GM12865 (cell line): ENCODE measurements around the gene PCP2.

Experiments
- DNase-seq: peaks from one replicate; pipeline ENCODE4 v3.0.0; 2010; ENCODE audit warnings: low read depth
- H3K4me3 ChIP-seq: 2 replicates; pipeline ENCODE4 v1.5.1; 2011; ENCODE audit warnings: mild to moderate bottlenecking, low read depth, low read length, control low read depth
- TF ChIP-seq, protein P1 (sequence below): IDR thresholded peaks from 2 replicates; pipeline ENCODE4 v1.5.1; 2011; ENCODE audit warnings: low read length, control low read depth, low read depth, inconsistent platforms; ENCODE audit not compliant: insufficient read depth; ENCODE audit errors: missing control alignments

PCP2 gene

GRCh38 chr19:7618348-7618747 lies 15.2 kb downstream of the PCP2 start:
- DNase-seq, result no peak
- TF ChIP-seq, protein P1, sequence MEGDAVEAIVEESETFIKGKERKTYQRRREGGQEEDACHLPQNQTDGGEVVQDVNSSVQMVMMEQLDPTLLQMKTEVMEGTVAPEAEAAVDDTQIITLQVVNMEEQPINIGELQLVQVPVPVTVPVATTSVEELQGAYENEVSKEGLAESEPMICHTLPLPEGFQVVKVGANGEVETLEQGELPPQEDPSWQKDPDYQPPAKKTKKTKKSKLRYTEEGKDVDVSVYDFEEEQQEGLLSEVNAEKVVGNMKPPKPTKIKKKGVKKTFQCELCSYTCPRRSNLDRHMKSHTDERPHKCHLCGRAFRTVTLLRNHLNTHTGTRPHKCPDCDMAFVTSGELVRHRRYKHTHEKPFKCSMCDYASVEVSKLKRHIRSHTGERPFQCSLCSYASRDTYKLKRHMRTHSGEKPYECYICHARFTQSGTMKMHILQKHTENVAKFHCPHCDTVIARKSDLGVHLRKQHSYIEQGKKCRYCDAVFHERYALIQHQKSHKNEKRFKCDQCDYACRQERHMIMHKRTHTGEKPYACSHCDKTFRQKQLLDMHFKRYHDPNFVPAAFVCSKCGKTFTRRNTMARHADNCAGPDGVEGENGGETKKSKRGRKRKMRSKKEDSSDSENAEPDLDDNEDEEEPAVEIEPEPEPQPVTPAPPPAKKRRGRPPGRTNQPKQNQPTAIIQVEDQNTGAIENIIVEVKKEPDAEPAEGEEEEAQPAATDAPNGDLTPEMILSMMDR, result no peak
- no peak overlapping the region for H3K4me3 ChIP-seq

- TF ChIP-seq, protein P1, result no peak
- DNase-seq, result no peak
- no peak overlapping the region for H3K4me3 ChIP-seq
These were observed 15.8 kb downstream of the PCP2 start for GRCh38 chr19:7617735-7618134.

- H3K4me3 ChIP-seq, result no peak overlapping the region
- DNase-seq, result no peak
- TF ChIP-seq, protein P1, result no peak
These were observed 16.3 kb downstream of the PCP2 start for GRCh38 chr19:7617172-7617571.

DNA sequence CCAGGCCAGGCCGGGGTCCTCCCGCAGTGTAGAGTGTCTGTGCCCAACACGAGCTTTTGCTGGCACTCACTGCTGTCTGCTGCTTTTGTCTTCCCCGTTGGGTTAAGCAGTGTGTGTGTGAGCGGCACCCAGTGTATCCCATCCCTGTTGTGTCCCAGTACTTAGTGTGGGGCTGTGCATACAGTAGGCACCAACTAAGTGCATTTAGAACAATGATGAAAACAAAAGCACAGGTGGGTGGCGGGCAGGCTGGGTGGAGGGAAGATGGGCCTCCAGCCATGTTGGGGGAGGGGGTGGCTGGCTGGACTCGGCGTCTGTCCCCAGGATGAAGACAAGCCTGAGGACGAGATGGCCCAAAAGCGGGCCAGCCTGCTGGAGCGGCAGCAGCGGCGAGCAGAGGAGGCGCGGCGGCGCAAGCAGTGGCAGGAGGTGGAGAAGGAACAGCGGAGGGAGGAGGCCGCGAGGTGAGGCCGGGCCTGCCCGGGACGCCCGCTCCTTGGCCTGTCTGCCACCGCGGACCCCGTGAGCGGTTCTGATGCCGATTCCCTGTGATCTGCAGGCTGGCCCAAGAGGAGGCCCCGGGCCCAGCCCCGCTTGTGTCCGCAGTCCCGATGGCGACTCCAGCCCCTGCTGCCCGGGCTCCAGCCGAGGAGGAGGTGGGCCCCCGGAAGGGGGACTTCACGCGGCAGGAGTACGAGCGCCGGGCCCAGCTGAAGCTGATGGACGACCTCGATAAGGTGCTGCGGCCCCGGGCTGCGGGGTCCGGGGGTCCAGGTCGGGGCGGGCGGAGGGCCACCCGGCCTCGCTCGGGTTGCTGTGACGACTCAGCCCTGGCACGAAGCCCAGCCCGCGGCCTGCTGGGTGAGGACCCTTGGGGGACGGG lies 18.4 kb downstream of the PCP2 start:
- no peak for DNase-seq
- no peak overlapping the region for H3K4me3 ChIP-seq
- TF ChIP-seq, protein P1, result no peak

DNA sequence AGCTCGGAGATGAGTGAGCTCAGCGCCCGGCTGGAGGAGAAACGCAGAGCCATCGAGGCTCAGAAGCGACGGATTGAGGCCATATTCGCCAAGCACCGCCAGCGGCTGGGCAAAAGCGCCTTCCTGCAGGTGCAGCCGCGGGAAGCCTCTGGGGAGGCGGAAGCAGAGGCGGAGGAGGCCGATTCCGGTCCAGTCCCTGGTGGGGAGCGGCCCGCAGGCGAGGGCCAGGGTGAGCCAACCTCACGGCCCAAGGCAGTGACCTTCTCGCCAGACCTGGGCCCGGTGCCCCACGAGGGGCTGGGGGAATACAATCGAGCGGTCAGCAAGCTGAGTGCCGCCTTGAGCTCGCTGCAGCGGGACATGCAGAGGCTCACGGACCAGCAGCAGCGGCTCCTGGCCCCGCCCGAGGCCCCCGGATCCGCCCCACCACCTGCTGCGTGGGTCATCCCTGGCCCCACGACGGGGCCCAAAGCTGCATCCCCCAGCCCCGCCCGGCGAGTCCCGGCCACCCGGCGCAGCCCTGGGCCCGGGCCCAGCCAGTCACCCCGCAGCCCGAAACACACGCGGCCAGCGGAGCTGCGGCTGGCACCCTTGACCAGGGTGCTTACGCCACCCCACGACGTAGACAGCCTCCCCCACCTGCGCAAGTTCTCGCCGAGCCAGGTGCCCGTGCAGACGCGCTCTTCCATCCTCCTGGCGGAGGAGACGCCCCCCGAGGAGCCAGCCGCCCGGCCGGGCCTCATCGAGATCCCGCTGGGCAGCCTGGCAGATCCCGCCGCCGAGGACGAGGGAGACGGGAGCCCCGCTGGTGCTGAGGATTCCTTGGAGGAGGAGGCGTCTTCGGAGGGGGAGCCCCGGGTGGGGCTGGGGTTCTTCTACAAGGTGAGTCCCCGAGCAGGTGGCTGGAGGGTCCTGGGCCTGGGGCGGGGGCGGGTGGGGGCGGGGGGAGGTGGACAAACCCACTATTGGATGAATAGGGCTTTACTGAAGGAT lies 20.9 kb downstream of the PCP2 start:
- no peak overlapping the region for H3K4me3 ChIP-seq
- TF ChIP-seq, protein P1, result no peak
- no peak for DNase-seq

GRCh38 chr19:7611541-7612279 lies 21.8 kb downstream of the PCP2 start:
- no peak overlapping the region for H3K4me3 ChIP-seq
- DNase-seq, result no peak
- TF ChIP-seq, protein P1, result no peak
